GM19240 (cell line): ENCODE measurements around the gene PHKA1.
"Not testable (repeated sequence)": the region's sequence is repeated elsewhere in the genome, so short reads cannot be mapped to it uniquely, and the experiment has no call there.

Experiments used
- DNase-seq: peaks from one replicate; pipeline ENCODE4 v3.0.0; 2011; ENCODE audit warnings: low spot score; ENCODE audit not compliant: insufficient read length

Gene PHKA1

DNA sequence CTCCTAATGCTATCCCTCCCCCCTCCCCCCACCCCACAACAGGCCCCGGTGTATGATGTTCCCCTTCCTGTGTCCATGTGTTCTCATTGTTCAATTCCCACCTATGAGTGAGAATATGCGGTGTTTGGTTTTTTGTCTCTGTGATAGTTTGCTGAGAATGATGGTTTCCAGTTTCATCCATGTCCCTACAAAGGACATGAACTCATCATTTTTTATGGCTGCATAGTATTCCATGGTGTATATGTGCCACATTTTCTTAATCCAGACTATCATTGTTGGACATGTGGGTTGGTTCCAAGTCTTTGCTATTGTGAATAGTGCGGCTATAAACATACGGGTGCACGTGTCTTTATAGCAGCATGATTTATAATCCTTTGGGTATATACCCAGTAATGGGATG, 44.6 kb downstream of the PHKA1 start:
- DNase-seq: not testable (repeated sequence)

- DNase-seq: no peak
These were observed 47.7 kb downstream of the PHKA1 start for GRCh38 chrX:72666451-72666850.

DNA sequence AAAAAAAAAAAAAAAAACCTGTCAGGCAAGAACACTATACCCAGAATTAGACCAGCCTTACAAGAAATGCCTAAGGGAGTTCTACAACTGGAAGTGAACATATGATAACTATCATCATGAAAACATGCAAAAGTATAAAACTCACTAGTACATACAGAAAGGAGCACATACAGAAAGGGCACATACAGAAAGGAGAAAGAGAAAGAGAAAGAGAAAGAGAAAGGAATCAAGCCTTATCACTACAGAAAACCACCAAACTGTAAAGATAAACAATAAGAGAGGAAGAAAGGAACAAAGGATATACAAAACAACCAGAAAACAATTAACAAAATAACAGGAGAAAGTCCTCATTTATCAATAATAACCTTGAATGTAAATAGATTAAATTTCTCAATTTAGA, 50.4 kb downstream of the PHKA1 start:
- no peak for DNase-seq

- no peak for DNase-seq
These were observed 51.9 kb downstream of the PHKA1 start for GRCh38 chrX:72662020-72662747.

DNA sequence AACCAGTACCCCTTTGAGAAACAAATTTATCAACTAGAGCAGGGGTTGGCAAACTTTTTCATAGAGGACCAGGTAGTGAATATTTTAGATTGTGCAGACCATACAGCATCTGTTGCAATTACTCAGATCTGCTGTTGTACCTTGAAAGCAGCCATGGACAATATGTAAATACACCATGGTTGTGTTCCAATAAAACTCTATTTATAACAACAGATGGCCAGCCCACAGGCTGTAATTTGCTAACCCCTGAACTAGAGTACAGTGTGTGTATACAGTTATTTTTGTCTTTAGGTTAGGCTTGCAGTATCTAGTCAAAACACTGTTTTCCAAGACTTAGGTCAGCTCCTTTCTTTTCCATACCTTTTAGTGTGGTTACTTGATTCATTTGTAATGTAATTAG, 54.4 kb downstream of the PHKA1 start:
- no peak for DNase-seq

DNA sequence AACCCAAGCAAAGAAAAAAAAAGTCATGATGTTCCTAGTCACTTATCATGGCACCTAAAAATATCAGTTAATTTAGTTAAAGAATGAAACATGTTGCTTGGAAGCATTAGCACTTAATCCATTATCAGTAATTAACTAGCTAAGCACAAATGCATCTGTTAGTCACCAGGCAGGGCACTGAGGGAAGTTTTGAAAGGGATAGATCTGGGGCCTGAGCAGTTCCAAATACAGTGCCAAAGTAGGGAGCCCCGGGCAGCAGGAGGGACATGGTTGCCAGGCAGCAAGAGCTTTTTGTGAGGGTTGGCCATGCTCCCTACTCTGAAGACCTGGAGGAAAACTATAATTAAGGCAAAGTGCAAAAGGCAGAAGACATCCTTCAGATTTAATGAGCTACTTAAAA, 62.0 kb downstream of the PHKA1 start:
- no peak for DNase-seq

DNA sequence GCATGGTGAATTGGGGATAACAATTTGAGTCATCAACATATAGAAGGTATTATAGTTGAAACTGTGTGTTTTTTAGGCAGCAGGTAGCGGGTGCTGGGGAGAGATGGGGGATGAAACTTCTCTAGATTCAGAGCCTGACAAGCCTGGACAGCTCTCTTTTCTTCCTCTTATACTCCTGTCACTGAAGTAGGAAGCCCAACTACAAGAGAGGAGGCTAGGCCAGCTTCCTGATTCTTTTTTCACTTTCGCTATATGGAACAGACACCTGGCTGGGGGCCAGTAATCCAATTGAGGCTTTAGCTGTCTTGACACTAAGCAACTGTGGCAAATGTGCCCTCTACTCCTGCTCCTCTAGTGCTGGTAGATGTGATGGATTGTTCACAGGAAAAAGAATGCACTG, 69.2 kb downstream of the PHKA1 start:
- DNase-seq: no peak

- DNase-seq: no peak
These were observed 72.5 kb downstream of the PHKA1 start for GRCh38 chrX:72641611-72642010.

- DNase-seq: no peak
These were observed 78.2 kb downstream of the PHKA1 start for GRCh38 chrX:72635930-72636329.

DNA sequence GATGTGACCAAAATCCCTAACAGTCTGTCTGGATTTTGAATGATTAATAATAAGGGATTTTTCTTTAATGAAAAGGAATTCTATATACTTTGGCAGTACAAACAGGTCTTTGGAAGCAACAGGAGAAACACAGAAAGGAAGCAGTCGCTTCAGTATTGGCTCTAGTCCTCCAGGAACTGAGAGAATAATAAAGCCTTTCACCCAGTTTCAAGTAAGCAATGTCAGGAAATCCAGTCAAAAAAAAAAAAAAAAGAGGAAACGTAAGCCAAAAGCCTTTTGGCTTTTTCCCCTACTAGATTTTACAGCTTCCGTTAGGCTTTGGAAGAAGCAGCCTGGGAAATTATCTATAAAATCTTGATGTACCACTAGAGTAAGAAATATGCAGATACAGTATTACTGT, 79.8 kb downstream of the PHKA1 start:
- no peak for DNase-seq

DNA sequence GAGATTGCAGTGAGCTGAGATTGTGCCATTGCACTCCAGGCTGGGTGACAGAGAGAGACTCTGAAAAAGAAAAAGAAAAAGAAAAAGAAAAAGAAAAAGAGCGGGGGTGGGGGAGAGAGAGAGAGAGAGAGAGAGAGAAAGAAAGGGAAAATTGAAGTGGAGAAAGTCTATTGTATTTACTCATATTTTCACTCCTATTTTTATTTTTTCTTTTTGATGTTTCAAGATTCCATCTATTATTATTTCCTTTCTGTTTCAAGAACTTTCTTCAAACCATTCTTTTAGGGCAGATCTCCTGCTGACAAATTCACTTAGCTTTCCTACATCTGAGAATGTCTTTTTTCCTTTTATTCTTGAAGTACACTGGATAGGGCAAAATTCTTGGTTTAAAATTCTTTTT, 83.9 kb downstream of the PHKA1 start:
- no peak for DNase-seq

- no peak for DNase-seq
These were observed 89.9 kb downstream of the PHKA1 start for GRCh38 chrX:72624194-72624593.

DNA sequence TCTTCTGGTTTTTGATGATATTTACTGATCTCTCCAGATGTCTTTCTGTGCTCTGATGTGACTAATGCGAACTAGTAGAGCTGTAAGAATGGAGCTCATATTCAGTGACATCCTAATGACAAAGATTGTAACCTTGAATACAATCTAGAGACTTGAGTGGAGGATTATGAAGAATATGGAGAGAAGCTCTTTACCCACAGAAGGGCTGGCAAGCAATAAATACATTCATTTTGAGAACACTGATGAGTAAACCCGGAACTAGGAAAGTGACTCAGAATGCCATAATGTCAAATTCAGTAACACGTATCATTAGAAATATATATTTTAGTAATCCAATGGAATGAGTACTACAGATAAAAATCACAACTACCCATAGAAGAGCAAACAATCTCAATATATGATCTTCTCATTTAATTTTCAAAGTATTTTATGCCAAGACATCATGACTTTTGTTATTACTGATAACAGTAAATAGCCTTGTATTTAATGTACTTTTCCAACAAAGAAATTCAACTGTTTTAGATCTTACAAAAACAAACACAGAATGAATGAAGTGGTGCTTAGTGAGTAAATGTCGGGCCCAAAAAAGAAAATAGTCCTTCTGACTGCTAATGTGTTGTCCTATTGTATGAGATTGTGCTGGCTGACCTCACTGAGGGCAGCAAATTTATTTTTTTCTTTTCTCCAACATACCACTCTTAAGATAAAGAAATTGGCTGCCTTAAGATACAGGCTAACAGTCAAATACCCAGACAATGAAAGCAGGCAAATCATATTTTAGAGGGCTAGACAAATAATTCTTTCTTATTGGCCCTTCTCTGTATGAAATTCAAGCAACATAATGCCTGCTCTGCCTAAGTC, 92.3 kb downstream of the PHKA1 start:
- DNase-seq: no peak

DNA sequence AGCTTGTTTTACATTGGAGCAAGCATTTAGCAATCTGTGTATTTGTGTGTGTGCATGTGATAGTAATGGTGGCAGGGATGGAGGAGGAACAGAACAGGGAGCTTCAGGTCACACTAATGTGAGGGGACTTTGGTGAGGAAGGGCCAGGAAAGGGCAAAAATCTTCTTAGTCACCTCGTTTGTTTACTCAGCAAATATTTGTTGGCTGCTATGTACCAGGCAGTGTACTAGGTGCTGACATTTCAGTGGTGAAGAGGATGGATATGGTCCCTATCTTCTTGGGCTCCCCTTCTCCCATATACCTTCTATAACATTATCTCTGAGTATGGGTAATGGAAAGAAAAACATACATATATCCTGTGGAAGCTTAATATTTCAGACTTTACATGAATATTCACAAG, 92.9 kb downstream of the PHKA1 start:
- DNase-seq: no peak

DNA sequence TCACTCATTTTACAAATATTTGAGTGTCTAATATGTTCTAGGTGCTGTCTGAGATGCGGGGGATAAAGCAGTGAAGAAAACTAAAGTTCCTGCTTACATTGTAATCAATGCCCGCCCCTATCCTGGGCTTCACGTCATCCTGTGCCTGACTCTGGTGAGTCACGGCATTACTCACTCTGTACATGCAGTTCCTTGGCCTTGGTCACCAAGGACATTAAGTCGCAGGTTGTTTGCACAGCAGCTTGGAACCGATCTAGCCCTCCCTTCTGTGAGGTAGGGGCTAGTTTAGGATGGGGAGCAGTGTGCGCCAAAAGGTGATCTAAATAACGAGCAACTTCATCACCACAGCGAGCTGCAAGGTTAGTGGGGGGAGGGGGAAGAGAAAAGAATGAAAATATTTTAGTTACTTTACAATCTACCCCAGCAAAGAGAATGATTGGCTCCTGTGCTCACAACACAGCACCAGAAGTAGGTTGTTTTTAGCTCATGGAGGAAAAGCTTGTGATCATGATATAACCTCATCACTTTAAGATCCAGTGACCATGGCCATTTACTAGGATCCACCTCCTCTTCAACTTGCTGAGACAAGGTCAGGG, 93.5 kb downstream of the PHKA1 start:
- DNase-seq: no peak

DNA sequence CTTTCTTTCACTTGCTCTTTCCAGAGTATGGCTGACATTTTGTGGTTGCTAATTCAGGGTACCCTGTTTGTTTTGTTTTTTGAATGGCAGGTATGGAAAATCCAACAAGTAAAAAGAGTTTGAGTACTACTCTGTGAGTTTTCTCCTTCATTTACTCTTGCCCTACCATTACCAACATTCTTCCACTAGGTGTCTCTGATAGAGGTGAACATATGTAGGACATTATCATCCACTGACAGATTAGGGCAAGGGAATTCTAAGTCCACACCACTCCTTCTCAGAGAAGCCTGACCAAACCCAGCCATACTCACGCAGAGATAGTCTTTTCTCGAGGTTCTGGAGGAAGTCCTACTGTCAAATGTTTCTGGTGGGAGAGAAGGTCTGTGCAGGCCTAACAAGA, 104.8 kb downstream of the PHKA1 start:
- no peak for DNase-seq

- DNase-seq: no peak
These were observed 109.4 kb downstream of the PHKA1 start for GRCh38 chrX:72604705-72605104.

DNA sequence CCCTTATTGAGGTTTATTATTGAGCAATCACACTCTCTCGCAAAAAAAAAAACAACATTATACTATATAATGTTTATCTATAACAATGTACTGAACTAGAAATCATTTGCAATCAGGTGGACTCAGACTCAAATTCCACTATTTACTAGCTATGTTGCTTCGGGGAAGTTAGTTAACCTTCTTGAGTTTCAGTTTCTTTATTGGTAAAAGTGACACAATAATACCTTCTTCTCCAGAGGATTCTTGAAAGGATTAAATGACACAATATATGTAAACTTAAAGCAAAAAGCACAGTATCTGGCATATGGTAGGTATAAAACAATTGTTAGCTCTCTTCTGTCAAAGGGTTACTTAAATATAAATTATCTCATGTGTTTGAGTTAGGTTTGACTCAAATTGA, 110.0 kb downstream of the PHKA1 start:
- DNase-seq: no peak

DNA sequence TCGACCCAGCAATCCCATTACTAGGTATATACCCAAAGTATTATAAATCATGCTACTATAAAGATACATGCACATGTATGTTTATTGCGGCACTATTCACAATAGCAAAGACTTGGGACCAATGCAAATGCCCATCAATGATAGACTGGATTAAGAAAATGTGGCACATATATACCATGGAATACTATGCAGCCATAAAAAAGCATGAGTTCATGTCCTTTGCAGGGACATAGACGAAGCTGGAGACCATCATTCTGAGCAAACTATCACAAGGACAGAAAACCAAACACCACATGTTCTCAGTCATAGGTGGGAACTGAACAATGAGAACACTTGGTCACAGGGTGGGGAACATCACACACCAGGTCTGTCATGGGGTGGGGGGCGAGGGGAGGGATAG, 123.1 kb downstream of the PHKA1 start:
- DNase-seq: not testable (repeated sequence)

- DNase-seq: no peak
These were observed 129.9 kb downstream of the PHKA1 start for GRCh38 chrX:72584163-72584562.

DNA sequence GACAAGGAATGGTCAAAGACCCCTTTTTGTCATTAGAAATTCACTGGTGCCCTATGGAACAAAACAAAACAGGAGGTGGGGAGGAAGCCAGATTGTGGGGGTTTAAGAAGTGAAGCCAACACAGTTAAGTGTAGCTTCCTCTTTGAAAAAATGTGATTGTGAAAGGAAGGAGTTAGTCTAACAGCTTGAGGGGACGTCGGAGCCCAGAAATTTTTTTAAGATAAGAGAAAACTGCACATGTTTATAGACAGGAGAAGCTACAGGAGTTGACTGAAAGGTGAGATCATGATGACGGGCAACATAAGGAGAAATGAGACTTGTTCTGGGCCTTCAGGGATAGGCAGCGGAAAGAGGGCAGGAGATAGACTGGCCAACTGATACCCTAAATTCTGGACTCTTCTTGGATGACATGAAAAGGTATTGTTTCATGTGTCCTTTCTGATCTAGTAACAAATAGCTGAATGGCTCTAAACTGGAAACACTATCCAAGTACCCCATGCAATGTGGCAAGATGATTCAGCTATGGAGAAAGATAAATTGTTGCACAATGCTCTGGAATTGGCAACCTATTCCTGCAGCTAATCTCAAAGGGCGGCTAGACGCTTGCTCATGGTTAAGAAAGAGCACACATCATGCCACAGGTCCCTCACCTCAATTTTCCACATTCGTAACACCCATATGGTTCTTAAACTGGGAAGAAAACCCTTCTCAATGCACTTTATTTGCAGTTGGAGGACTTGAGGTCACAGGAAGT, 137.8 kb downstream of the PHKA1 start:
- no peak for DNase-seq

DNA sequence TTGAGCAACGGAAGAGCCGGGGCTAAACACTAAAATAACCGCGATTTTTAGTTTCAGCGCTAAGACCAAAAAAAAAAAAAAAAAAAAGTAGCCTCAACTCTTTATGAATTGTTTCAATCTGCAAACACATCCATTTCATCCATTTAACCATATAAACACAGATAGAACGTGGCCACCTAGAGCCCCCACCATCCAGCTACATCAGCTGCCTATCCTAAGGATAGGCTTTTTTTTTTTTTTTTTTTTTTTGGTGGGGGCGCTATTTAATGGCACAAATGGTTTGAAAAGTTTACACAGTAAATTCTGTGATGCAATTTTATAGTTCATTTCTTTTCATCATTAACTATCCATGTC, 141.0 kb downstream of the PHKA1 start:
- DNase-seq: no peak
